GM19395 (cell line): ENCODE results near the gene MPPED2.

ENCODE experiments used
- ATAC-seq: cut with Tn5 transposase; IDR thresholded peaks from one replicate; pipeline ENCODE4 v1.9.1; 2021; ENCODE audit warnings: mild to moderate bottlenecking, moderate library complexity; ENCODE audit not compliant: unreplicated experiment

MPPED2 gene

GRCh38 chr11:30455025-30455424 lies 131.1 kb downstream of the MPPED2 start:
- ATAC-seq, result no peak

GRCh38 chr11:30454541-30454940 lies 131.6 kb downstream of the MPPED2 start:
- ATAC-seq, result no peak

DNA sequence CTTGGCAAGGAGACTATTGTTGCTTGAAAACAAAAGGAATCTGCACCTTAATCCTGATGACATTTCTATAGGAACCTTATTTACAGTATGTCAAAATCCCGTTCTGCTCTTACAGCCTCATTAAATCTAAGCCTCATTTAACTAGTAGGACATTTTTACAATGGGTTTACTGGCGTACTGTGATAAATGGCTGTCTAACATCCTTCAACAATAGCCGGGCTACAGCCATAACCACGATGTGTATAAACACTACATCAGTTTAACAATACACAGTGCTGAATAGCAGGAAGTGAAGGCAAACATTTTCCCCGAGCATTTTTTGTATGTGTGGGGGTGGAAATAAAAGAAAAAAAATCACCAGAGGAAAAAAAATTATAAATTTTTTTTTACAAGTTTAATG lies 132.0 kb downstream of the MPPED2 start:
- no peak for ATAC-seq

DNA sequence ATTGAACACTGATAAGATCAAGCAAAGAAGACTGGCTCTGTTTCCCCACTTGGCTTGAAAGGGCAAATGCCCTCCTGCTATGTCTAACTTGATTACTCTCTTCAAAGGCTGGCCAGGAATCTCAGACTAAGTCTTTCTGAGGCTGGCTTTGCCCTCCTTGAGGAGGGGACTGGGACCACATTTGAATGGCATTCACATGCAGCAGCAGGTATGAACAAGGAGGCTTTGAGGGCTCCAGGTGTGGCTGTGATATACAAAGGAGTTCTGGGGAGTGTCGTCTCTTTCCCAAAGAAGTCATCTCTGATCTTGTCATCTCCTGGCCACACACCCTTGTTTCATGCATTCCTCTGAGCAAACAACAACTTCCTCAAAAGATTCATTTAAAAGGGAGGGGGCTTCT lies 132.4 kb downstream of the MPPED2 start:
- ATAC-seq, result no peak

GRCh38 chr11:30452842-30453241 lies 133.3 kb downstream of the MPPED2 start:
- no peak for ATAC-seq

- no peak for ATAC-seq
Measured at GRCh38 chr11:30452114-30452513, 134.0 kb downstream of the MPPED2 start.

GRCh38 chr11:30451626-30452025 lies 134.5 kb downstream of the MPPED2 start:
- no peak for ATAC-seq

GRCh38 chr11:30451167-30451566 lies 135.0 kb downstream of the MPPED2 start:
- ATAC-seq, result no peak

DNA sequence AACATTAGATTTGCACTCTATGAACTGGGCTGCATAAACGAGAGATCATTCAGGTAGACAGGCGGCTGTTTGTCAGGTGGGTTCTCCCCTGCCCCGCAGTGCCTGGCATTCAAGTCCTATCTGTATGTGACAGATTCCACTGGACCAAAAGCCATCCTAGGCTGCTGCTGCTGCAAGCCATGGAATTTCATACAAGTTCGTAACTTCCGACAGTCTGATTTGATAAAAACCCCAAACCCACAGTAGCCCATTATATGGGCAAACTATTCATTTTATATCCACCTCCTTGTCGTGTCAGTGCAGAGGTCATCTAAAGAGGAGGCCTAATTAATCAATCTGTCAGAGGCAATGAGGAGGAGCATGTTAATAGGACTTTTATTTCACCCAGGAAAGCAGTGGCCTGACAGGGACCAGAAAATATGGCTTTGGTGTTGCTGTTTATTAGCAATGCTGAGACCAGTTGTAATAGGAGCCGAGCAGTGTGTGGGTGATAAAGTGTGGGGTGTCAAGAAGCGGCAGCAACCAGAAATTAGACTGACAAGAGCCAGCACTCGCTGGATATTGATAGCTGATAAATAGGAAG lies 139.0 kb downstream of the MPPED2 start:
- no peak for ATAC-seq

- ATAC-seq, result no peak
Measured at GRCh38 chr11:30446520-30446919, 139.6 kb downstream of the MPPED2 start.

DNA sequence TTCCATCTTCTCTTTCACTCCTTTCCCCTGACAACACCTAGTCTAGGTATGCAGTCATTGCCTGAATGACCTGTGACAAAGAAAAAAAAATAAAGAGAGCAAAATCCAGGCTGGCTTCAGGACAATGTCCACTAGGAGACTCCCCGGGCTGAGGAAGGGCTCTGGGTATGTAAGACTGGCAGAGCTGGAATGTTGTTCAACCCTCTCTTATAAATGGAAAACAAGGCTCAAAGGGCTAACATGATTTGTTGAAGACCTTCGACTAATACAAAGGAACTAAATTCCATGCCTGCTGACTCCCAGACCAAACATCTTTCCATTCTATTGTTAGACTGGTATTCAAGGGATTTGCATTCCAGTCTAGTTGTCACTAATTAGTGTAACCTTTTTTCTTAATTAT lies 141.1 kb downstream of the MPPED2 start:
- no peak for ATAC-seq

DNA sequence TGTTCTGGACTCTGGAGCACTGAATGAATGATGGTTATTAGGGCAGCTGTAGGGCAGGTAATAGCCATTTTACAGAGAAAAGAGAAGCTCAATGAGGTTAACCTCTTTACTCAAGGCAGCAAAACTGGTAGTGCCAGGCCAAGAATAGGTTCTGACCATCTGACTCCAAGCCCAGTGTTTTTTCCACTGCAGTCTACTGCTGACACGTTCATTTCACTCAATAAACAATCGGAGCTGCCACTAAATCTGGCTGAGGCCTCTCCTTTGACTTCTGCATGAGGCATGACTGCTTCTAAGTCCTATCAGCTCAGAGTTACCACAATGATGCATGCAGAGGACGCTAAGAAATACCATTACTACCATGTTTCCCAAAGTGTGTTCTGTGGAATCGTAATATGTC lies 145.6 kb downstream of the MPPED2 start:
- no peak for ATAC-seq

- ATAC-seq, result no peak
Measured at GRCh38 chr11:30436801-30437200, 149.4 kb downstream of the MPPED2 start.

DNA sequence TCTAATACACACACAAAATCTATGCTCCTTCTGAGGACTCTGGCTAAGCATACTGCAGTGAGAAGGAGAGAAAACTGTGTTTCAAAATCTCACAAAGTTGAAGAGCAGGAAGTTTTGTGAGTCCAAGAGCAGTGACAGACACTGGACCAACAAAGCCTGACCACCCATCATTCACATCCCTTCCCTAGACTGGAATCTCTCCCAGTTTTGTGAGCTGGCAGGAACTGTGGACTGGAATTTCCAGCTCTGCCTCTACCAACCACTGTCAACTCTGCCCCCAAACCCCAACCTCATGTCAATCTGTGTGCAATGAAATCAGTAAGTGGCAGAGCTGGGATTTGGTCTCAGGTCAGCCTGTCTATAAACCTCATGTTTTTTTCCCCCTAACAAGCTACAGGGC lies 150.7 kb downstream of the MPPED2 start:
- ATAC-seq, result no peak

DNA sequence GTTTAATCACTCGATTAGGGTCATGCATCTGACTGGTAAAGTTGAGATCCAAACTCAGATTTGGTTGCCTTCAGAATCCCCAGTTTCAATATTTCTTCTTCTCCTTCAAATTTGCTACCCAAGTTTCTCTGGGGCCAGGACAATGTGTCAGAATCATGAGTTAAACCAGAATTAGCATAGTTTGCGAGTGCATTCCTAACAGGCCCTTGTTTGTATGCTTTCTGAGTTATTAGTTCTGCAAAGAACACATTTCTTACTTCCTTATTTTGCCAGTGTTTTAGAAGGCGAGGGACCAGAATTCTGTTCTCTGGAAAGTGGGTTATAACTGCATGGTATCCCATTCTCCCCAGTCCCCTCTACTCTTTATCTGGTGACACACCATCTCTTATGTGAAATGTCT lies 151.3 kb downstream of the MPPED2 start:
- no peak for ATAC-seq

DNA sequence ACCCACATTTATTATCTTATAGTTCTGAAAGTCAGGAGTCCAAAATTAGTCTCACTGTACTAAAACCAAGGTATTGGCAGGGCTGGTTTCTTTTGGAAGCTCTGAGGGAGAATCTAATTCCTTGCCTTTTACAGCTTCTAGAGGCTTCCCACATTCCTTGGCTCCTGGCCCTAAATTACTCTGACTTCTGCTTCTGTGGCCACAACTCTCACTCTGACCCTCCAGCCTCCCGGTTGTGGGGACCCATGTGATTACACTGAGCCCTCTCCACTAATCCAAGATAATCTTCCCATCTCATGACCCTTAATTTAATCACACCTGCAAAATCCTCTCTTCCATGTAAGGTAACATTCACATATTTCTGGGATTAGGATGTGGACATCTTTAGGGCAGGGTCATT lies 152.3 kb downstream of the MPPED2 start:
- no peak for ATAC-seq

DNA sequence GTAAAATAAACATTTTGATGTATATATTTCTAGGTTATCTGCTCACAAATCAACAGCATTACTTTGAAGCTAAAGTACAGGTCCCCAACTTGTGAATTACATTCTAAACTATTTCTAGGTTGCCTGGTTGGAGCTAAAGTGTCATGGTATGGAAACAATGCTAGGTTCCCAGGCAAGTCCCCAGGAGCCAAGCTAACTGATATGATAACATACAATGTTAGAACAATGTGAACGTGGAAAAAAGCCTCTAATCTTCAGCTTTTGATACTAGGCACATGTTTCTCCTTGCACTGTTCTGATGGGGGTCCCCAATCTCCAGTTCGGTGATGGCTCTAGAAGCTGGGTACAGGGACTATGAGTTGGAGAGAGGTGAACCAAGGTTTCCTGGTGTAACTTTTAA lies 153.4 kb downstream of the MPPED2 start:
- no peak for ATAC-seq

GRCh38 chr11:30432178-30432577 lies 154.0 kb downstream of the MPPED2 start:
- no peak for ATAC-seq

GRCh38 chr11:30431127-30431814 lies 154.9 kb downstream of the MPPED2 start:
- ATAC-seq, result no peak

DNA sequence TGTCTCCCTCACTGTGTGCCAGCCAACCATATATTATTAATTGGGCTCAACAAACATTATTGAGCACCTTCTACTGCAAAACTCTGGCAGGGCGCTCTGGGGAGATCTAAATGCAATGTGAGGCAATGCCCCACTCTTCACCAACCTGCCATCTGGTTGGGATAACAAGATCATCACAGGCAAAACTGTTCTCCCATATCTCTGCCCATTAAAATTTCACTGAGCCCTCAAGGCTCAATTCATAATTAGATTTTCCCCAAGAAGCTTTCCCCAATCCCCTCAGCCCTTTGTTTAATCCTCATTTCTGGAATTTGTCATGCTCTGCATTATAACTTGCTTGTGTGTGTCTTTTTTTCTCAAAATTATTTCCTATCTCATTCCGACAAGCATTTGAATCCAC lies 156.6 kb downstream of the MPPED2 start:
- ATAC-seq, result no peak

GRCh38 chr11:30426781-30427180 lies 159.4 kb downstream of the MPPED2 start:
- ATAC-seq, result no peak

GRCh38 chr11:30424844-30425243 lies 161.3 kb downstream of the MPPED2 start:
- no peak for ATAC-seq

- no peak for ATAC-seq
Measured at GRCh38 chr11:30424321-30424720, 161.8 kb downstream of the MPPED2 start.
